WTC11 (cell line): ENCODE results near the gene PPHLN1. TPM values are rescaled to one million over a fixed set of nuclear protein-coding genes. Genes with fewer than 3 reads are reported as not detected.

Experiments
- ATAC-seq: fragments of 200-7000 bp; cut with Tn5 transposase; 2 replicates; pipeline ENCODE4 v1.10.0; 2021; ENCODE audit warnings: mild to moderate bottlenecking, moderate library complexity
- CTCF ChIA-PET: fragments of 300-600 bp; sonication (Branson Sonifier 250); formaldehyde crosslinking; loops from one replicate; lab custom pipeline; 2021; ENCODE audit warnings: antibody characterized with exemption; lab: Charles Lee
- POLR2A ChIA-PET: fragments of 350-600 bp; sonication (Branson Sonifier 250); formaldehyde crosslinking; loops from one replicate; lab custom pipeline; 2021; ENCODE audit warnings: antibody characterized with exemption; lab: Charles Lee
- DNase-seq: peaks from one replicate; pipeline ENCODE4 v3.0.0; 2021; ENCODE audit warnings: low spot score
- H3K27ac Mint-ChIP-seq: 2 replicates; pipeline ENCODE4 v1.8.0; 2021; ENCODE audit warnings: mixed read lengths
- H3K27me3 Mint-ChIP-seq: 2 replicates; pipeline ENCODE4 v1.8.0; 2021; ENCODE audit warnings: low read depth, mild to moderate bottlenecking, moderate library complexity, mixed read lengths
- H3K36me3 Mint-ChIP-seq: 2 replicates; pipeline ENCODE4 v1.8.0; 2021; ENCODE audit warnings: mixed read lengths
- H3K4me1 Mint-ChIP-seq: 2 replicates; pipeline ENCODE4 v1.8.0; 2022; ENCODE audit warnings: mixed read lengths
- H3K4me3 Mint-ChIP-seq: 2 replicates; pipeline ENCODE4 v1.8.0; 2021; ENCODE audit warnings: mild to moderate bottlenecking, moderate library complexity, mixed read lengths
- H3K9me3 Mint-ChIP-seq: 2 replicates; pipeline ENCODE4 v1.8.0; 2021; ENCODE audit warnings: mixed read lengths
- CREM ChIP-seq: sonication (generic); formaldehyde crosslinking; IDR thresholded peaks from 2 replicates; pipeline ENCODE4 v1.8.1; 2022; ENCODE audit warnings: mild to moderate bottlenecking, missing genetic modification reagents, moderate library complexity
- EMX1 ChIP-seq: fragments of 250-450 bp; sonication (Bioruptor Pico); IDR thresholded peaks from 2 replicates; pipeline ENCODE4 v1.8.0; 2021; ENCODE audit warnings: mild to moderate bottlenecking
- GTF2I ChIP-seq: fragments of 250-450 bp; sonication (Bioruptor Pico); conservative IDR thresholded peaks from 2 replicates; pipeline ENCODE4 v1.4.0; 2021; ENCODE audit warnings: mild to moderate bottlenecking
- HMGXB4 ChIP-seq: sonication (generic); formaldehyde crosslinking; IDR thresholded peaks from 2 replicates; pipeline ENCODE4 v1.8.1; 2023; ENCODE audit warnings: mild to moderate bottlenecking, moderate library complexity, missing genetic modification reagents
- IRF2 ChIP-seq: sonication (generic); formaldehyde crosslinking; IDR thresholded peaks from 2 replicates; pipeline ENCODE4 v1.8.0; 2022; ENCODE audit warnings: low read depth, missing genetic modification reagents, borderline replicate concordance
- NFE2L1 ChIP-seq: sonication (generic); formaldehyde crosslinking; IDR thresholded peaks from 2 replicates; pipeline ENCODE4 v1.8.1; 2023; ENCODE audit warnings: missing genetic modification reagents
- PRDM15 ChIP-seq: sonication (generic); formaldehyde crosslinking; IDR thresholded peaks from 2 replicates; pipeline ENCODE4 v1.8.0; 2022; ENCODE audit warnings: missing genetic modification reagents
- SOX15 ChIP-seq: fragments of 250-450 bp; sonication (Bioruptor Pico); IDR thresholded peaks from 2 replicates; pipeline ENCODE4 v1.9.0; 2021; ENCODE audit warnings: mild to moderate bottlenecking
- TP53 ChIP-seq: sonication (generic); formaldehyde crosslinking; IDR thresholded peaks from 2 replicates; pipeline ENCODE4 v1.8.1; 2023; ENCODE audit warnings: mild to moderate bottlenecking, missing genetic modification reagents
- ZBTB21 ChIP-seq: sonication (generic); formaldehyde crosslinking; IDR thresholded peaks from 2 replicates; pipeline ENCODE4 v1.8.1; 2023; ENCODE audit warnings: mild to moderate bottlenecking, missing genetic modification reagents, borderline replicate concordance
- ZNF263 ChIP-seq: sonication (generic); formaldehyde crosslinking; IDR thresholded peaks from 2 replicates; pipeline ENCODE4 v1.8.1; 2022; ENCODE audit warnings: low read depth, mild to moderate bottlenecking, moderate library complexity, missing genetic modification reagents
- ZNF671 ChIP-seq: fragments of 250-450 bp; sonication (Bioruptor Pico); IDR thresholded peaks from 2 replicates; pipeline ENCODE4 v1.8.0; 2021; ENCODE audit warnings: mild to moderate bottlenecking
- ZSCAN18 ChIP-seq: fragments of 250-450 bp; sonication (Bioruptor Pico); IDR thresholded peaks from 2 replicates; pipeline ENCODE4 v2.1.2; 2022; ENCODE audit warnings: mild to moderate bottlenecking, moderate library complexity
- total RNA-seq: library from RNA; stranded (reverse); gene quantifications from 3 replicates; pipeline ENCODE4 v1.2.3, GENCODE V29; 2021
- TF ChIP-seq, protein P1 (sequence below): sonication (generic); formaldehyde crosslinking; IDR thresholded peaks from 2 replicates; pipeline ENCODE4 v1.8.1; 2022; ENCODE audit warnings: mild to moderate bottlenecking, moderate library complexity, missing genetic modification reagents
- TF ChIP-seq, protein P2 (sequence below): sonication (generic); formaldehyde crosslinking; IDR thresholded peaks from 2 replicates; pipeline ENCODE4 v1.8.1; 2023; ENCODE audit warnings: mild to moderate bottlenecking, missing genetic modification reagents

The PPHLN1 gene
- total RNA-seq, 1 experiment from 2014 or later = 61.1 TPM

DNA sequence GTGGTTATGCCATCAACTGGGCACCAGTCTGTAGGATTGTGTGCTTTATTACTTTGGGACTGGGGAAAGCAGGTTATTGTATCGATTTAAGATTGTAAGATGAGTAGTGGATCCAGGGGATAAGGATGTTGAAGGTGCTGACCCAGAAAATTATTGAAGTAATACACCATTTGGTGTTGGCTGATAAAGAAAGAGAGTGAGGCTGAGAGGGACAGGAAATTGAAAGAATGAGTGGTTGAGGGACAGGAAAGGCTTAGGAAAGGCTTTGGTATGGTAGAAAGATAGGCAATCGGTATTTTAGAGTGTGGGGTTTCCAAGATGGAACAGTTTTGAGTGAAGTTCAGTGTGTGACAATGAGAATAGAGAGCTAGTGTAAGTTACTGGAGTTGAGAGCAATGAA lies 12.3 kb downstream of the PPHLN1 start (continued):
- TF ChIP-seq TP53 (CRISPR knock-in tag) (no peak), ZSCAN18 (no peak)

- H3K36me3 Mint-ChIP-seq = peaks cover 2% of the 10 kb centered on the region; the same call in 1 of the 2 replicates
- POLR2A ChIA-PET = no interaction called here
- H3K9me3 Mint-ChIP-seq = no peaks in the 10 kb centered on the region
- no peak for DNase-seq
- TF ChIP-seq ZNF671 (CRISPR knock-in tag) (no peak), GTF2I (CRISPR knock-in tag) (no peak), SOX15 (CRISPR knock-in tag) (no peak), HMGXB4 (CRISPR knock-in tag) (no peak), CREM (CRISPR knock-in tag) (no peak), EMX1 (CRISPR knock-in tag) (no peak), TP53 (CRISPR knock-in tag) (no peak)
- TF ChIP-seq, all 79 proteins: peak for 0
- no peak overlapping the region for H3K4me3 Mint-ChIP-seq
- no peaks in the 10 kb centered on the region; the same call in 1 of the 2 replicates for H3K27me3 Mint-ChIP-seq
- no peak overlapping the region for H3K27ac Mint-ChIP-seq
- no peak for ATAC-seq
- H3K4me1 Mint-ChIP-seq = no peaks in the 10 kb centered on the region; the same call in 1 of the 2 replicates
- CTCF ChIA-PET = interaction anchor here (0.7 to 1.9 kb wide), 3 partner anchors 30 to 140 kb away, joined by 3 to 8 read pairs (median 3); no protein-coding TSS in a partner anchor
Observed at GRCh38 chr12:42342028-42342427, 16.1 kb downstream of the PPHLN1 start.

DNA sequence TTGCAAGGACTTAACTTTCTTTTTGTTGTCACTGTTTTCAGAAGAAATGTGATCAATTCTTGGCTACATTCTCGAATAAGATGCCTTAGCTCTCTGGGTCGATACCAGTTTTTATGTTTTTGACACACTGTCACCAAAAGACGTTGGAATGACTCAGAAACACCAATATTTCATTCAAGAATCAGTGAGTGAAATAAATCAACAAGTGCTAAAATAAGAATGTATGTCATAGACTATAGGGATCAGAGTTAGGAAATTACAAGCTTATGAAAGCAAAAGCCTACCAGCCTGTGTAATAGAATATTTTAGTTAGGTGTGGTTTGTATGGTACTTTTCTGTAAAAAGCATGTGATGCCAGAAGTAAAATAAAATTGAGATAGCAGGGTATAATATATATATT lies 17.8 kb downstream of the PPHLN1 start:
- TF ChIP-seq SOX15 (CRISPR knock-in tag) (no peak), TP53 (CRISPR knock-in tag) (no peak), CREM (CRISPR knock-in tag) (no peak), IRF2 (CRISPR knock-in tag) (no peak), ZNF263 (no peak), PRDM15 (CRISPR knock-in tag) (no peak), NFE2L1 (CRISPR knock-in tag) (no peak), ZSCAN18 (no peak), ZBTB21 (CRISPR knock-in tag) (no peak)
- TF ChIP-seq, protein P1, sequence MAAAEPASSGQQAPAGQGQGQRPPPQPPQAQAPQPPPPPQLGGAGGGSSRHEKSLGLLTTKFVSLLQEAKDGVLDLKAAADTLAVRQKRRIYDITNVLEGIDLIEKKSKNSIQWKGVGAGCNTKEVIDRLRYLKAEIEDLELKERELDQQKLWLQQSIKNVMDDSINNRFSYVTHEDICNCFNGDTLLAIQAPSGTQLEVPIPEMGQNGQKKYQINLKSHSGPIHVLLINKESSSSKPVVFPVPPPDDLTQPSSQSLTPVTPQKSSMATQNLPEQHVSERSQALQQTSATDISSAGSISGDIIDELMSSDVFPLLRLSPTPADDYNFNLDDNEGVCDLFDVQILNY = no peak
- TF ChIP-seq, protein P2, sequence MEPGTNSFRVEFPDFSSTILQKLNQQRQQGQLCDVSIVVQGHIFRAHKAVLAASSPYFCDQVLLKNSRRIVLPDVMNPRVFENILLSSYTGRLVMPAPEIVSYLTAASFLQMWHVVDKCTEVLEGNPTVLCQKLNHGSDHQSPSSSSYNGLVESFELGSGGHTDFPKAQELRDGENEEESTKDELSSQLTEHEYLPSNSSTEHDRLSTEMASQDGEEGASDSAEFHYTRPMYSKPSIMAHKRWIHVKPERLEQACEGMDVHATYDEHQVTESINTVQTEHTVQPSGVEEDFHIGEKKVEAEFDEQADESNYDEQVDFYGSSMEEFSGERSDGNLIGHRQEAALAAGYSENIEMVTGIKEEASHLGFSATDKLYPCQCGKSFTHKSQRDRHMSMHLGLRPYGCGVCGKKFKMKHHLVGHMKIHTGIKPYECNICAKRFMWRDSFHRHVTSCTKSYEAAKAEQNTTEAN (CRISPR knock-in tag) = no peak
- DNase-seq (no peak), ATAC-seq (no peak)
- H3K9me3 Mint-ChIP-seq = no peaks in the 10 kb centered on the region
- H3K27ac Mint-ChIP-seq = no peak overlapping the region
- H3K4me1 Mint-ChIP-seq = no peaks in the 10 kb centered on the region
- ChIA-PET POLR2A (no interaction called here), CTCF (no interaction called here)
- no peaks in the 10 kb centered on the region; the same call in 1 of the 2 replicates for H3K27me3 Mint-ChIP-seq
- no peak overlapping the region for H3K4me3 Mint-ChIP-seq
- peaks cover 2% of the 10 kb centered on the region; the same call in 1 of the 2 replicates for H3K36me3 Mint-ChIP-seq
